Ovary (tissue), 3 donors: ENCODE measurements around the gene FAM107A.

Experiments used
- CTCF ChIP-seq, 3 donors: fragments of 450-650 bp in 2 of 3; fragments of 200-600 bp in 1 of 3; IDR thresholded peaks; one replicate each; pipeline versions ENCODE4 v1.5.1 to v1.8.0; 2016 to 2022; ENCODE audit warnings: antibody characterized with exemption in 3 of 3, mild to moderate bottlenecking in 1 of 3
- EP300 ChIP-seq: sonication (generic); formaldehyde crosslinking; IDR thresholded peaks from one replicate; pipeline ENCODE4 v1.6.1; 2017; ENCODE audit warnings: antibody characterized with exemption
- POLR2A ChIP-seq: fragments of 450-650 bp; IDR thresholded peaks from one replicate; pipeline ENCODE4 v1.6.1; 2017; ENCODE audit warnings: antibody characterized with exemption, mild to moderate bottlenecking, moderate library complexity
- donor health status: DM: no; HTN: no; CAD: no.

DNA sequence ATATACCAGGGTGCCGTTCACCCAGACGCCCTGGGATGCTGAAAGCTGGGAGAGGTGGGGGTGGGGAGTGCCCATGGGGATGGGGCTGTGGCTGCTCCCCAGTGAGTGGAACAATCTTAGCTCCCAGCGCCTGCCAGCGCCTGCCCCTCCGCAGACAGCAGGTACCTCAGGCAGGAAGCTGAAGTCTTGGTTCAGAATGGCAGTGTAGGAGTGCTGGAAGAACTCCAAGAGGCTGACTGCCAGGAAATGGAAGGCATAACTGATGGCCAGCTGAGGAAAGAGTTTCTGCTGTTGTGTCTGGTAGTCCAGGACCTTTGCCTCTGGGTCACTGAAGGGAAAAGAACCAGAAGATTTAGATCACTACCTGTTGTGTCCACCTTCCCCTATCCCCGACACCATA, 48.6 kb downstream of the FAM107A start:
- TF ChIP-seq POLR2A, result no peak
- no peak for TF ChIP-seq CTCF (IDR thresholded peaks at IDR 0.05)
- TF ChIP-seq EP300, result no peak
